Measurements from ENCODE around the gene PHOSPHO2.

DNA sequence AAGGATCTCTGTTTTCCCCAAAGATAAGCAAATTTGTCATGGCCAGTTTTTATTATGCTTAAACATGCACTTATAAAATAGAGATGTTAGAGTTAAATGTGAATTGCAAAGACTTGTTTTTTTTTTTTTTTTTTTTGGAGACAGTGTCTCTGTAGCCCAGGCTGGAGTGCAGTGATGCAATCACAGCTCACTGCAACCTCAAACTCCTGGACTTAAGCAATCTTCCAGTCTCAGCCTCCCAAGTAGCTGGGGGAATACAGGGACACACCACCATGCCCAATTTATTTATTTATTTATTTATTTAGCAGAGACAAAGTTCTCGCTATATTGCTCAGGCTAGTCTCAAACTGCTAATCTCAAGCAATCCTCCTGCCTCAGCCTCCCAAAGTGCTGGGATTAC is 15.1 kb downstream of the PHOSPHO2 start:
- TF ChIP-seq ZNF274 (IDR thresholded peaks at IDR 0.05; ENCODE audit: insufficient read depth, insufficient read length) (no peak), FOXM1 (IDR thresholded peaks at IDR 0.05; ENCODE audit: low read depth, low read length) (no peak)
